GM18526 (cell line): ENCODE results near the gene INHA.

ENCODE experiments used
- POLR2A ChIP-seq: IDR thresholded peaks from 3 replicates; pipeline ENCODE4 v1.6.1; 2011; ENCODE audit not compliant: insufficient read length; ENCODE audit errors: extremely low read depth

The INHA gene

DNA sequence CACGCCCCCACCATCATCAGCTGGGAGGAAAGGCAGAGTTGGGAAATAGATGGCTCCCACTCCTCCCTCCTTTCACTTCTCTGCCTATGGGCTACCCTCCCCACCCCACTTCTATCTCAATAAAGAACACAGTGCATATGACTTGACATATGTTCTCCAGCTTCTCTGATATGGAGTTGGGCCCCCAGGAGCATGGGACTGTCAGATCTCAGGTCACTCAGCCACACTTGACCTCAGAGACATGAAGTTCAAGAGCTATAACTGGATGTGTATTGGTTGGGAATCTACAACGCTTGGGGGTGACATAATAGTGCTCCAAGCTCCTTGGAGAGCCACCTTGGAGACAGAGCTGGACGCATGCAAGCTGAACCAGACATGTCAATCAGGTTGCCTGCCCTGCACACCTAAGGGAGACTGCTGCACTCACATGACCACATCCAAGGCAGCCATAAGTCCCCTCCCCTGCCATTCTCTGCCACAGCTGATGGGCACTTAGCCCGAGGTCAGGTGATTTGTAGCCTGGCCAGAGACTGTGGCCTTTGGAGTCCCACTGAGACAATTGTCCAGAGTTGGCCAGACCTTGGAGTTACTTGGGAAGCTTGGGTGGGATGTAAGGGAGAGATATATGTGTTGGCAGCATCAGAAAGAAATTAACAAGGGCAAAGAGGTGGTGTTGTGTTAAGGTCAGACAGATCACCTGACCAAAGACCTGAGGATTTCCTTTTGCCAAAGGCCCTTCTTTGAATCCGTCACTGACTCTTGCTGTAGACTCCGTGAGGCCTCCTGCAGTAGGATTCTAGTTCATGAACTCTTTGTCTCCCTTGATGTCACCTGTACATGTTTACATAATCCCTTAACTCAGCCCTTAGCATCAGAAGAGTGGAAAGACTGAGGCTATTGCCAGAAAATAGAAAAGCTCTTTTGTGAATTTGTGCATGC lies 3.7 kb downstream of the INHA start:
- TF ChIP-seq POLR2A, result no peak

DNA sequence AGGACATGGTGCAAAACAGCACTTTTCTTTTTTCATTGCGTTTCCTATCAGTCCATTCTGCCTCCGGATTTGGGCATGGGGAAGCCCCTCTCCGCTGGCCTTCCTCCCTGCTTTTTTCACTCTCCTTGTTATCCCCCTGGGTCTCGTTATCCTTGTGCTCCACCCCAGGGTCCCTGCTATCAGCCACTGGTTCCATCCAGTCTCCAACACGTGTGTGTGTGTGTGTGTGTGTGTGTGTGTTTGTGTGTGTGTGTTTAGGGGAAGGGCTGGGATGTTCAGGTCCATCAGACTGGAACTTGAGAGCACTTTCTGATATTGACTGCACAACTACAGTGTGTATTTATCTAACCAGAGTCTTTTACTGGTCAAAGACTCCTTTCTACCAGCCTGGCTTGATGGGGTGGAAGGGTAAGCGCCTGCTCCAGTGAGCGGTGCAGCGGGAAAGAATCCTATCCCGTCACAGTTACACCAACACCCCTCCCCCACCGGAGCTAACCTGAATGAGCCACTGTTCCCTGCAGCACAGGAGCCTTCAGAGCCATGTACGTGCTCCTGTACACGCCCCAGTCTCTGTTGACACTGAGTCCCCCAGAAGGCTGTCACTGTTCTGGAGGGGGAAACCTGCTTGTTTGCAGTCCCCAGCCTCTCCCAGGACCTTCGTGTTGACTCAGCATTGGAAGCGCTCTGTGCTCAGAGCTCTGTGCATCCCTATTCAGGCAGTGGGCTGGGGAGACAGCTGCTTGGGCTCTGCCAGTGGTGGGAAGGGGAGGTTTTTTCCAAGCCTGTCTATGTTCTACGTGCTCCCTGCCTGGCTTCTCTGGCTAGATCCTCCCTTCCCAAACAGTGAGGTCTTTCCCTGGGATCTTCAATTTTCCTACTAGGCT lies 4.6 kb downstream of the INHA start:
- TF ChIP-seq POLR2A, result no peak

DNA sequence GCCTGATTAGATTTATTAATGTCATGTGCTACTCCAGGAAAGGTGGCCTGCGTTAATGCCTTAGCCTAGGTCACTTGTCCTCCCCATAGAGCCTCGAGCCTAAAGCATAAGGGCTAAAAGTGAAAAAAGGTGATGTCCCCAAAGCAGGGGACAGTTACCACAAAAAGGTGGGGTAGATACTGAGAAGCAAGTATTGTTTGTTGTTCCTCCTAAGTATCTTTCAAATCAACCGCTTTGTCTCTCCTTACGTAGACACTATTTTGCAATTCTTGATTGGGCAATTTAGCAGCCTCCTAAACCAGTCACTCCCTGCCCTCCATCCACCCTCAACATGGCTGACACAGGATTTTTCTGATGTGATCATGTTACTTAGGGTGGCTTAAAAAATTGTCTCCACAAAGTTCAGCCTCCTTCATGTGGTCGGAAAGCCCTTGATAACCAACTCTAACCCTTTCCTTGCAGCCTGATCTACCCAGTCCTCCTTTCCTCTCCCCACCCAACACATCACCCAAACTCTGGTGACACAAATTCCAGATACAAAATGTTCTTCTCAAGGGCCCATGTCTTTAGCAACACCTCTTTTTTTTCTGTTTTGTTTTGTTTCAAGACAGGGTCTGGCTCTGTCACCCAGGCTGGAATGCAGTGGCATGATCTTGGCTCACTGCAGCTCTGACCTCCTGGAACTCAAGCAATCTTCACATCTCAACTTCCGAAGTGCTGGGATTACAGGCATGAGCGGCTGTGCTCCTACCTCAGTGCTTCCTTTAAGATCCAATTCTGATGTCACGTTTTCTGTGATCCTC lies 6.9 kb downstream of the INHA start:
- no peak for TF ChIP-seq POLR2A

DNA sequence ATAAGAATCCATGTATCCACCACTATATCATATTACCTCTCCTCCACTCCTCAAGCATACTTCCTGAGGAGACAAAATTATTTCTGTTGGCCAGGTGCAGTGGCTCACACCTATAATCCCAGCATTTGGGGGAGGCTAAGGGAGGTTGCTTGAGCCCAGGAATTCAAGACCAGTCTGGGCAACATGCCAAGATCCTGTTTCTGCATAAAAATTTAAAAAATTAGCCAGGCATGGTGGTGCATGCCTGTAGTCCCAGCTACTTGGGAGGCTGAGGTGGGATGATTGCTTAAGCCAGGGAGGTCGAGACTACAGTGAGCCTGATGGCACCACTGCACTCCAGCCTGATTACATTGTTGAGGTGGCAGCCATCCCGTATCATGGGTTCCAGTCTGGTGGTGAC lies 9.2 kb downstream of the INHA start:
- no peak for TF ChIP-seq POLR2A

DNA sequence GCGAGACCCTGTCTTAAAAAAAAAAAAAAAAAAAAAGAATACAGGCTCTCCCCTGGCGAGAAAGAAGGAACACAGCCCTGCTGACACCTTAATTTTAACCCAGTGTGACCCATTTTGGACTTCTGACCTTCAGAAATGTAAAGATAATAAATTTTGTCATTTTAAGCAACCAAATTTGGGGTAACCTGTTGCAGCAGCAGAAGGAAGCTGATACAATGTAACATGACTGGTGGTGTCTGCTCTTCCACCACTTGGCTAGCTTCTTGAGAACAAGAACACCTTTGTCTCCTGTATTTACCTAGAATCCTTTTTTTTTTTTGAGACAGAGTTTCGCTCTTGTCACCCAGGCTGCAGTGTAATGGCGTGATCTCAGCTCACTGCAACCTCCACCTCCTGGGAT lies 19.0 kb downstream of the INHA start:
- no peak for TF ChIP-seq POLR2A

DNA sequence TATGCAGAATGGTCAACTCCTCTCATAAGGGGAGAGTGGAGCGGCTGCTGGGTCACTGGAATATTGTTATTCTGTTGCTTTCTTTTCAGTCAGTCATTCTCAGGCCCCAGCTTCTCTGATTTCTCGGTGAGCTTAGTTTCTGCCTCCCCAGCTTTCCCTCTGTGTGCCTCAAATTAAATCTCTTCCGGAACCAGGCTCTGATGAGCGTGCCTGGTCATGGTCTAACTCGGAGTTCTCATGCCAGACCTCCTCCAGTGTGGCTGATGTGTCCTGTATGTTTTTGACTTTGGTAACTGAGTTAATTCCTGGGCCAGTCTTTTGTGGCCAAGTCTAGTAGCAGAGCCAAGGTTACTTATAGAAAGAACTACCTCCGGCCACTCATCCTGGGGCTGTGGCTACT lies 20.6 kb downstream of the INHA start:
- TF ChIP-seq POLR2A, result no peak

DNA sequence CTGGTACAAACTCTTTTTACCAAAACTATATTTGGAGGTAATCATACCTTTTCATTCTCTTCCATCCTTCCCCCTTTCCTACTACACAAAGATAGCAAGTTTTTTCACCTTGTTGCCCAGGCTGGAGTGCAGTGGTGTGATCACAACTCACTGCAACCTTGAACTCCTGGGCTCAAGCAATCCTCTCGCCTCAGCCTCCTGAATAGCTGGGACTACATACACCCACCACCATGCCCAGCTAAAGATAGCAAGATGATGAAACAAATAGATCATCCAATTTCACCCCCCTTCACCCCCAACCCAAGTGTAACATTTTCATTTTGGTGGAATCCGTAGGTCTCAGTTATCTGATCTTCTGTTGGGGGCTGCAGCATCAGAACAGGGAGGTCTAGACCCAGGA lies 21.0 kb downstream of the INHA start:
- TF ChIP-seq POLR2A, result no peak

DNA sequence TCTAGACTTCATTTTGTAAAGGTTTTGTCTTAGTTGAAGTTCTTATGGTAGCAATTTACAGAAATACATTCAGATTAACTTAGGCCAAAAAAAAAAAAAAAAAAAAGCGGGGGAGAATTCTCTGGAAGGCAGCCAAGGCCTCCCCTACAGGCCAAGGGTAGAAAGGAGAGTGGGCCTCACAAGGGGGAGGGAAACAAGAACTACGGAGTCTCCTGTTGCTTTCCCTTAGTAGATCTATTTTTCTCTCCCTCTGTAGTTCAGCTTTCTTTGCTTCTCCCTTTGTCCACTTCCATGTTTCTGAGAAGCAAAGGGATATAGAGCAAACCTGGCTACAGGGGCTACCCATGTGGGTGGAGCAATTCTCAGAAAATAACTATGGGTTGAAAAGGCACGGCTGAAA lies 23.1 kb downstream of the INHA start:
- no peak for TF ChIP-seq POLR2A

DNA sequence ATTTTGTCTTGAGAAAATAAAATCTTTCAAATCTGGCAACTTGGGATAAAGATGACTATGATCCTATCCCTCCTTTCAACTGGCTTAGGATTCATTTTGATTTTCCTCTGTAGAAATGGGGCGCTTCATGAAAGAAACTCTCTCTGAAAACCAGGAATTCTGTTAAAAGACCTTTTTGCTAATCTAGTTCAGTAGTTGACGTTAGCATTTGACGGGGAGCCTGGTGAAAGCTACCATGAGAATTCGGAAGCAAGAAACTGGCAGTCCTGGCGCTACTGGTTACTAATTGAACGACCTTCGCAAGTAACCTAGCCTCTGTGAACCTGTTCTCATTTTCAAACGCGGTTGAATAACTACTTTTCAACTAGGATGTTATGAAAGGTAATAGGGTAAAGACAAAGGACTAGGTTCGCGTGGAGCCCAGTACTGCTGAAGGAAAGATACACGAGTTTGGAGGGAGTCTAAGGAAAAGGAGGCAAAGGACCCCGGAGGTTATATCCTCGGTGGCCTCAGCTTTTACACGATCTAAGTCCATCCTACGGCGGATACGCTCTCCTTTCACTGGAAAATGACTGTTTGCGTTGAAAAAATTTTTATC lies 24.9 kb downstream of the INHA start:
- TF ChIP-seq POLR2A, result no peak

DNA sequence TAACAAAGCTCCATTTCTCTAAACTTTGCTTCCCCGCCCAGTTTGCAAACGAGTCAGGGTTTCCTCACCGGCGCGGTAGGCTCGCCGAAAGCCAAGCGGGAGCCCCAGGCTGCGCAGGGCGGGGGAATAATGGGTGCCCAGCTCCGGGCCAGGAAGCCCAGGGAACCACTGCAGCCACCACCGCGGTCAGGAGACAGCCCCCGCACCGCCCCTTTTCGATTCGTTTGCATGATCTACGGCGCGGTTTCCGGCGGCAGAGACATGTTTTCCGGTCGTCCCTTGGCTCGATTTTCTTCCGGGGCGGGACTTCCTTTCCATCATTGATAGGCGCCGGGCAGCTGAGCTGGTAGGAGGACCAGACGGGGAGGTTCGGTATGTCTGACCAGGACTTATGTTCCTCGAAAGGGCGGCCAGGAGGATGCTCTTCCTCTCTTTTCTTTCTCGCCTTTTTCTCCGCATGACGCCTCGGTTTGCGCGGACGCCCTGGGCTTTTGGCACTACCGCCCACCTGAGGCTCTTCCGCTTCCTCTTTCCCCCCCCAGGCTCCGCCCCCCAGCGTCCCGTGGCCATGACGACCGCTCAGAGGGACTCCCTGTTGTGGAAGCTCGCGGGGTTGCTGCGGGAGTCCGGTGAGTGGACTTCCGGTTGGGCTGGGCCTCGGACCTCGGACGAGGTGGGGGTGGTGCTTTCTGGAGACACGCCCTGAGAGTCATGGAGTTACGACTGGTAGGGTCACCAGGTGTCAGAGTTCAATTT lies 25.6 kb downstream of the INHA start, which contains the start of gene STK11IP:
TSS of gene STK11IP (plus strand) at position 306 of the 756 bp plus-strand sequence. CDS start at position 569, 263 bp downstream.
- TF ChIP-seq POLR2A, result peak; percentile 96

DNA sequence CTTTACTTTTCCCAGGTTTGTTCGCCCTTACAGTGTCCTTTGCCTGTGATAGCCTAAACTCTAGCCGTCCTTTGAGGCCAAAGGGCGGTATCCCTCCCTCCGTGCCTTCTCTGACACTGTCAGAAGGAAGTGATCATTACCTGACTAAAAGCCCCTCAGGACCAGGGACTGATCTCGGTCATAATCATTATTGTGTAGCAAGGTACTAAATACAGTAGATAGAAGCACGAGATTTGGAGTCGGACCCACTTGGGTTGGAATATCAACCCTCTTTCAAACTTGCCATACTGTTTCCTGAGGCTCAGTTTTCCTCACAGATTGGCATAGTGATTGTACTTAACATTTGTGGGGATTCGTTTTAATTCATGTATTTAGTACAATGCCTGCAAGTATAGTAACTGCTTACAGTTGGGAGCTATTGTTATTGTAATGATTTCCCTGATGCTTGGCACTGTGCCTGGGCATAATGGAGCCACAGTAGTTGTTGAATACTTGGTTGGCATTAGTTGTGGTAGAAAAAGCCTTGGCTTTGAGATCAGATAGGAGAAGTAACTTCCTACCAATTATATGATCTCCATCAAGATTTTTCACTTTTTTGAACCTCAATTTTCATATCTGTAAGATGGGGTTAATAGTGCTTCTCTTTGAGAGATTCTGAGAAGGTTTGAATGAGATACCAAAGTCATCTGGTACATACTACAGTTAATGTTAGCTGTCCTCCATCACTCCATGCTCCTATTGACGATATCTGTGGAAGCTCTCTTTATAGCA lies 26.4 kb downstream of the INHA start:
- no peak for TF ChIP-seq POLR2A

DNA sequence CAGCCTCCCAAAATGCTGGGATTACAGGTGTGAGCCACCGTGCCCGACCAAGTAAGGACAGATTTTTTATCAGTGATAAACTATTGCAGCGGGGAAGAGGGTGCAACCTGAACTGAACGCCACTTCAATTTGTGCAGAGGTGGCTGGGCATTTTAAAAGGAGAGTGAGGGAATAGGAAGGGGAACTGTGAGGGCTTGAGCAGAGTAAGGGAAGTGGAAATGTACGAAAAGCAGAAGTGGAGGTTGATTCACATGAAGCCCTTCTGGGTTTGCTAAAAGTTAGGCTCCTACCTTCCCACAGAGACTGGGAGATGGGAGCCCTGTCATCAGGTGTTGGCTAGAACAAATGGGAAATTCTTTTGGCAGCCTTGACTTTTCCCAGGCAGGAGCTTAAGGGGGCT lies 31.7 kb downstream of the INHA start:
- TF ChIP-seq POLR2A, result no peak

DNA sequence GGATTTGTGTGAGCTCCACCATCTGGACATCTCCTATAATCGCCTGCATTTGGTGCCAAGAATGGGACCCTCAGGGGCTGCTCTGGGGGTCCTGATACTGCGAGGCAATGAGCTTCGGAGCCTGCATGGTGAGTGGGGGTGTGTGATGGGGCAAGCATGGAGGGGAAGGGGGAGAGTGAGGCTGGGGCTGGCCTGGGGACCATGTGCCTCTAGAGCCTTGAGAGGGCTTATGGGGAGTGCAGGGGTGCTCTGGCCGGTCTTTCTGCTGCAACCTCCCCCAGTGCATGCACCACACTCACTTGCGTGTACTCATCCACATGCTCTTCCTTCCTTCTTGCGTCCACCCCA lies 33.5 kb downstream of the INHA start:
- TF ChIP-seq POLR2A, result no peak

DNA sequence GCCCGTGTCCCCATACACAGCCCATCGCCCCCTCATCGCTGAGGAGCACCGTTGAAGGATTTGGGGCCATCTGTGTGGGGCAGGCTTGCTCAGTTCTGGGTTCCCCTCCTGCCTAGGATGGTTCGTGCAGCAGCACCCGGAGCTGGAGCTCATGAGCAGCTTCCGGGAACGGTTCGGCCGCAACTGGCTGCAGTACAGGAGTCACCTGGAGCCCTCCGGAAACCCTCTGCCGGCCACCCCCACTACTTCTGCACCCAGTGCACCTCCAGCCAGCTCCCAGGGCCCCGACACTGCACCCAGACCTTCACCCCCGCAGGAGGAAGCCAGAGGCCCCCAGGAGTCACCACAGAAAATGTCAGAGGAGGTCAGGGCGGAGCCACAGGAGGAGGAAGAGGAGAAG lies 35.8 kb downstream of the INHA start:
- TF ChIP-seq POLR2A, result no peak
